Endothelial cell of umbilical vein (primary cell): ENCODE data around the gene ITIH6.

Experiments used
- EZH2 ChIP-seq: IDR thresholded peaks from 2 replicates; pipeline ENCODE4 v1.6.1; 2012; ENCODE audit warnings: borderline replicate concordance, low read depth, mild to moderate bottlenecking, moderate library complexity, low read length, inconsistent platforms; ENCODE audit not compliant: severe bottlenecking
- FOS ChIP-seq: IDR thresholded peaks from 2 replicates; pipeline ENCODE4 v1.6.1; 2011; ENCODE audit warnings: mild to moderate bottlenecking, low read length, moderate library complexity, borderline replicate concordance; ENCODE audit not compliant: insufficient read depth
- JUN ChIP-seq: IDR thresholded peaks from 2 replicates; pipeline ENCODE4 v1.6.1; 2011; ENCODE audit warnings: borderline replicate concordance, low read depth; ENCODE audit not compliant: insufficient read length, insufficient read depth
- MYC ChIP-seq: IDR thresholded peaks from one replicate; pipeline ENCODE4 v1.6.1; 2011; ENCODE audit warnings: mild to moderate bottlenecking, low read depth, low read length
- POLR2A ChIP-seq: IDR thresholded peaks from 2 replicates; pipeline ENCODE4 v1.6.1; 2012; ENCODE audit warnings: low read depth, mild to moderate bottlenecking, control low read depth, low read length
- POLR2AphosphoS5 ChIP-seq: IDR thresholded peaks from 2 replicates; pipeline ENCODE4 v1.6.1; 2012; ENCODE audit warnings: low read depth, mild to moderate bottlenecking, control low read depth, low read length, moderate library complexity; ENCODE audit not compliant: insufficient read depth
- TF ChIP-seq, protein P1 (sequence below): IDR thresholded peaks from 2 replicates; pipeline ENCODE4 v1.6.1; 2011; ENCODE audit not compliant: insufficient read depth, insufficient read length
- TF ChIP-seq, protein P2 (sequence below), 2 donors: IDR thresholded peaks; 1 replicate in 1 of 2; 2 replicates in 1 of 2; pipeline ENCODE4 v1.5.1; 2011; ENCODE audit warnings: low read length in 2 of 2, mild to moderate bottlenecking in 2 of 2, moderate library complexity in 2 of 2, control low read depth in 1 of 2, inconsistent platforms in 1 of 2, low read depth in 1 of 2; ENCODE audit not compliant: insufficient read depth in 1 of 2; ENCODE audit errors: extremely low read depth in 1 of 2

DNA sequence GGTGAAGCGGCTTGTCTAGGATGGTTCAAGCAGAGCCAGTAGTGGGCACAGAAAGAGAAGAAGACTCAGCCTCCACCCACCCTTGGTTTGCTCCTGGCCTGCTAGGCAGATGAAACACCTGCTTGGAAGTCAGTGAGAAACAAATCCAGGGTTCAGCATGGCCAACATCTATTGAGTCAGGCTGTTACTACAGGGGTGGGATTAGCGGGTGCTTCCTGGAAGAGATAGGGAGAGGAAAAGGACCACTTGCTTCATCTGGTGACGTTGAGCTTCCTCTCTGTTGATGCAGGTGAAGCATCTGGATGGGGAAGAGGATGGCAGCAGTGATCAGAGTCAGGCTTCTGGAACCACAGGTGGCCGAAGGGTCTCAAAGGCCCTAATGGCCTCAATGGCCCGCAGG lies 12.5 kb upstream of the ITIH6 start:
- TF ChIP-seq, protein P1, sequence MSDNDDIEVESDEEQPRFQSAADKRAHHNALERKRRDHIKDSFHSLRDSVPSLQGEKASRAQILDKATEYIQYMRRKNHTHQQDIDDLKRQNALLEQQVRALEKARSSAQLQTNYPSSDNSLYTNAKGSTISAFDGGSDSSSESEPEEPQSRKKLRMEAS, result no peak
- TF ChIP-seq POLR2A (no peak), JUN (no peak), MYC (no peak), EZH2 (no peak), POLR2AphosphoS5 (no peak), FOS (no peak)
- TF ChIP-seq, protein P2, sequence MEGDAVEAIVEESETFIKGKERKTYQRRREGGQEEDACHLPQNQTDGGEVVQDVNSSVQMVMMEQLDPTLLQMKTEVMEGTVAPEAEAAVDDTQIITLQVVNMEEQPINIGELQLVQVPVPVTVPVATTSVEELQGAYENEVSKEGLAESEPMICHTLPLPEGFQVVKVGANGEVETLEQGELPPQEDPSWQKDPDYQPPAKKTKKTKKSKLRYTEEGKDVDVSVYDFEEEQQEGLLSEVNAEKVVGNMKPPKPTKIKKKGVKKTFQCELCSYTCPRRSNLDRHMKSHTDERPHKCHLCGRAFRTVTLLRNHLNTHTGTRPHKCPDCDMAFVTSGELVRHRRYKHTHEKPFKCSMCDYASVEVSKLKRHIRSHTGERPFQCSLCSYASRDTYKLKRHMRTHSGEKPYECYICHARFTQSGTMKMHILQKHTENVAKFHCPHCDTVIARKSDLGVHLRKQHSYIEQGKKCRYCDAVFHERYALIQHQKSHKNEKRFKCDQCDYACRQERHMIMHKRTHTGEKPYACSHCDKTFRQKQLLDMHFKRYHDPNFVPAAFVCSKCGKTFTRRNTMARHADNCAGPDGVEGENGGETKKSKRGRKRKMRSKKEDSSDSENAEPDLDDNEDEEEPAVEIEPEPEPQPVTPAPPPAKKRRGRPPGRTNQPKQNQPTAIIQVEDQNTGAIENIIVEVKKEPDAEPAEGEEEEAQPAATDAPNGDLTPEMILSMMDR (IDR thresholded peaks at IDR 0.05; ENCODE audit: extremely low read depth in 1 of 2, insufficient read depth in 1 of 2, low read depth in 1 of 2, low read length in 2 of 2), result no peak
